Measurements from ENCODE around the gene CLDN16. TPM values are rescaled to one million over a fixed set of nuclear protein-coding genes. Genes with fewer than 3 reads are reported as not detected.

Gene CLDN16
- total RNA-seq, 4 donors from 2014 or later: 0.38 to 0.64 TPM; not detected in 2

DNA sequence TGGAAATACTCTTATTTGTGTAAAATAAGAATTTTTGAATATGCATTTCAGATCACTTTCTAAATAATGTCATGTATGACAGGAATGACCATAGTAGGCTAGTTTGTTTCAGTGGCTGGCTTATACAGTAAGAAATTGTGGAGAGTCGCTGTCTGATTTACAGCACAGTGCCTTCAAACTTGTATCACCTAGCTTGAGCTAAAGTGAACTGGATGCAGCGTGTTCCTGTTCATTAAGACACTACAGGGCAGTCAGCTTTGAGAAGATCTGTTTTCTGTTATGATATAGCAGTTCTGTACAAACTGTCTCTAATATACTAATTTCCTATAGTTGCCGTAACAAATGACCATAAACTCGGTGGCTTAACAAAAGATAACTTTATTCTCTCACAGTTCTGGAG lies 9.9 kb downstream of the CLDN16 start:
- Histone ChIP-seq H3K4me3 (no peak overlapping the region), H3K9me3 (no peaks in the 10 kb centered on the region), H3K4me1 (no peaks in the 10 kb centered on the region), H3K36me3 (no peaks in the 10 kb centered on the region), H3K27ac (no peak overlapping the region), H3K27me3 (no peaks in the 10 kb centered on the region)
- TF ChIP-seq, protein P1, sequence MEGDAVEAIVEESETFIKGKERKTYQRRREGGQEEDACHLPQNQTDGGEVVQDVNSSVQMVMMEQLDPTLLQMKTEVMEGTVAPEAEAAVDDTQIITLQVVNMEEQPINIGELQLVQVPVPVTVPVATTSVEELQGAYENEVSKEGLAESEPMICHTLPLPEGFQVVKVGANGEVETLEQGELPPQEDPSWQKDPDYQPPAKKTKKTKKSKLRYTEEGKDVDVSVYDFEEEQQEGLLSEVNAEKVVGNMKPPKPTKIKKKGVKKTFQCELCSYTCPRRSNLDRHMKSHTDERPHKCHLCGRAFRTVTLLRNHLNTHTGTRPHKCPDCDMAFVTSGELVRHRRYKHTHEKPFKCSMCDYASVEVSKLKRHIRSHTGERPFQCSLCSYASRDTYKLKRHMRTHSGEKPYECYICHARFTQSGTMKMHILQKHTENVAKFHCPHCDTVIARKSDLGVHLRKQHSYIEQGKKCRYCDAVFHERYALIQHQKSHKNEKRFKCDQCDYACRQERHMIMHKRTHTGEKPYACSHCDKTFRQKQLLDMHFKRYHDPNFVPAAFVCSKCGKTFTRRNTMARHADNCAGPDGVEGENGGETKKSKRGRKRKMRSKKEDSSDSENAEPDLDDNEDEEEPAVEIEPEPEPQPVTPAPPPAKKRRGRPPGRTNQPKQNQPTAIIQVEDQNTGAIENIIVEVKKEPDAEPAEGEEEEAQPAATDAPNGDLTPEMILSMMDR (IDR thresholded peaks at IDR 0.05): no peak
- TF ChIP-seq POLR2A (IDR thresholded peaks at IDR 0.05): no peak
- intact Hi-C loops (cut with DNase I): no loop called here
- no peak for DNase-seq
- WGBS, 2 donors: 76 to 88% methylated on average over 4 of the region's 4 CpGs

DNA sequence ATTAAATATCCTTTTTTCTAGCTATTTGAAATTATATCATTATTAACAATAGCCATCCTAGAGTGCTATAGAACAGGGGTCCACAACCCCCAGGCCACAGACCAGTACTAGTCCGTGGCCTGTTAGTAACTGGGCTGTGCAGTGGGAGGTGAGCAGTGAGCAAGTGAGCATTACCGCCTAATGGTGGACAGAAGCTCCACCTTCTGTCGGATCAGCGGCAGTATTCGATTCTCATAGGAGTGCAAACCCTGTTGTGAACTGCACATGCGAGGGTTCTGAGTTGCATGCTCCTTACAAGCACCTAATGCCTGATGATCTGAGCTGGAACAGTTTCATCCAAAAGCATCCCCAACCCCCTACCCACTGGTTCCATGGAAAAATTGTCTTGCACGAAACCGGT lies 11.7 kb downstream of the CLDN16 start:
- H3K4me1 ChIP-seq: no peaks in the 10 kb centered on the region
- H3K27ac ChIP-seq: no peak overlapping the region
- no peaks in the 10 kb centered on the region for H3K9me3 ChIP-seq
- no peak overlapping the region for H3K4me3 ChIP-seq
- TF ChIP-seq POLR2A (IDR thresholded peaks at IDR 0.05): no peak
- TF ChIP-seq, protein P1 (IDR thresholded peaks at IDR 0.05): no peak
- DNase-seq: no peak
- H3K36me3 ChIP-seq: no peaks in the 10 kb centered on the region
- H3K27me3 ChIP-seq: no peaks in the 10 kb centered on the region
- intact Hi-C loops (cut with DNase I): no loop called here
- WGBS, 2 donors: 88 to 92% methylated on average over 8 of the region's 8 CpGs

DNA sequence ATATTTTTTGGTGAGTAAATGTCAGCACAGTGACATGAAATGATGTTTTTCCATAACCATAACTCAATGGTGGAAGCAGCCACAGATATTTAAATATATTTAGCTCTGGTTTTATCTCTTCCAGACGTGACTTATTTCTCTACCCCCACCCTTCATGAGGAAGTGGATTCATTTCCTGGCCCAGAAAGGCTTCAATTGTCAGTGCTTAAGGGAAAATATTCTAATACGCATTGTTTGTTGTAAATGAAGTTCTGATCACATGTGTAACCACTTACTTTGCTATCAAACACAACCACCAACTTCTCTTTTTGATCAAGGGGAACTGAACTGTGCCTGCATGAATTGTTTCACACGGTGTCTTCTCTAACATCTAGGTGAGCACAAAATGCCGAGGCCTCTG lies 14.0 kb downstream of the CLDN16 start:
- Histone ChIP-seq H3K27ac (no peak overlapping the region), H3K4me3 (no peak overlapping the region)

DNA sequence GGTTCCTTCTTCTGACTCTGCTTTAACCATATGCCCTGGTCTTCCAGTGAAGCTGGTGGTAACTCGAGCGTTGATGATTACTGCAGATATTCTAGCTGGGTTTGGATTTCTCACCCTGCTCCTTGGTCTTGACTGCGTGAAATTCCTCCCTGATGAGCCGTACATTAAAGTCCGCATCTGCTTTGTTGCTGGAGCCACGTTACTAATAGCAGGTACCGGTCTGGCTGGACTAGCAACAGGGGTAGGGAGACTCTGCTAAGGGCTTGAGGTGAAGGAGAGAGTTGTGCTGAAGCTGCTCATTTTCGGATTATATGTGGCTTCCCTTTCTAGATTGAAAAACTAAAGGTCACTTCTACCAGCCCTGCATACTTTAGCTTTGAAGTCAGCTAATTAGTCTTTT lies 16.8 kb downstream of the CLDN16 start:
- Histone ChIP-seq H3K4me1 (no peaks in the 10 kb centered on the region), H3K27ac (no peak overlapping the region), H3K27me3 (no peaks in the 10 kb centered on the region), H3K4me3 (no peak overlapping the region), H3K36me3 (no peaks in the 10 kb centered on the region), H3K9me3 (no peaks in the 10 kb centered on the region)
- intact Hi-C loops (cut with DNase I): no loop called here
- DNase-seq: no peak
- 82 to 84% methylated on average over 8 of the region's 8 CpGs for WGBS, 2 donors
- TF ChIP-seq, protein P1 (IDR thresholded peaks at IDR 0.05): no peak
- no peak for TF ChIP-seq POLR2A (IDR thresholded peaks at IDR 0.05)

More for the DNA sequence above, 14.0 kb downstream of the CLDN16 start:
- intact Hi-C loops (cut with DNase I): no loop called here
- TF ChIP-seq, protein P1 (IDR thresholded peaks at IDR 0.05): no peak
- no peak for TF ChIP-seq POLR2A (IDR thresholded peaks at IDR 0.05)
- Histone ChIP-seq H3K36me3 (no peaks in the 10 kb centered on the region), H3K27me3 (no peaks in the 10 kb centered on the region), H3K4me1 (no peaks in the 10 kb centered on the region), H3K9me3 (no peaks in the 10 kb centered on the region)
- no peak for DNase-seq
- WGBS, 2 donors: 58 to 60% methylated on average over 4 of the region's 4 CpGs

DNA sequence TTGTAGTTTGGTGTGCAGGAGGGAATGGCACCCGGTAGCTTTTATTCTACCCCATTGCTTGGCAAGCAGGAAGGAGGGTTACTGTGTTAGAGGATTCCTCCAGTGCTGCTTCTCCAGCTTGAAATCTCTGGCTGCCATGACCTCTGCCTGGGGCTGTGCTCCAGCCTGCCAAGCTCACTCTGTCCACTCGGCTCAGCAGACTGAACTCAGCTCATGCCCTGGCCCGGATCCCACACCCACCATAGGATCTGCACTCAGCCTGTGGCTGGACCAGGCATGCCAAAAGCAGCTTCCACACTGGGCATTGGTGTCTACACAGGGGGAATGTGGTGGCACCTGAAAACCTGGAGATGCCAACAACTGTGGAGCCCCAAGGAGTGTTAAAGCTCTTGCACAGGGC lies 26.3 kb downstream of the CLDN16 start:
- Histone ChIP-seq H3K4me3 (no peak overlapping the region), H3K4me1 (no peaks in the 10 kb centered on the region), H3K36me3 (no peaks in the 10 kb centered on the region), H3K27ac (no peak overlapping the region), H3K9me3 (no peaks in the 10 kb centered on the region), H3K27me3 (no peaks in the 10 kb centered on the region)
- DNase-seq: no peak
- 77 to 79% methylated on average over 1 of the region's 3 CpGs for WGBS, 2 donors
- intact Hi-C loops (cut with DNase I): no loop called here
- no peak for TF ChIP-seq POLR2A (IDR thresholded peaks at IDR 0.05)
- TF ChIP-seq, protein P1 (IDR thresholded peaks at IDR 0.05): no peak
